Stimulated activated CD4-positive, alpha-beta T cell treated with anti-CD3 and anti-CD28 coated beads, Interleukin-4, amount 100 ng/mL, for 24 hours (primary cell): ENCODE data around the gene S100A16.

Experiments
- DNase-seq: peaks from one replicate; pipeline ENCODE4 v3.0.0-alpha.2; 2020

Gene S100A16

DNA sequence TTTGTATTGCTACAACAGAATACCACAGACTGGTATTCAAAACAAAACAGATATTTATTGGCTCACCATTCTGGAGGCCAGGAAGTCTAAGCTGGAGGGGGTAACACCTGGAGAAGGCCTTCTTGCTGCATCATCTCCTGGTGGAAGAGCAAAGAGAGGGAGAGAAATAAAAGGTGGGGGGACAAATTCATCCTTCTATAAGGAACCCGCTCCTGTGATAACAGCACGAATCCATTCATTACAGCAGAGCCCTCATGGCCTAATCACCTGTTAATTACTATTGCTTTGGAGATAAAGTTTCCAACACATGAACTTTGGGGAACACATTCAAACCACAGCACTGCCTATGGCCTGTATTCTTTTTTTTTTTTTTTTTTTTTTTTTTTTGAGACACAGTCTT is 52.7 kb downstream of the S100A16 start:
- no peak for DNase-seq

GRCh38 chr1:153557877-153558276 is 55.1 kb downstream of the S100A16 start:
- no peak for DNase-seq
